DOHH2 (cell line): ENCODE measurements around the gene NFRKB.
"Not testable (repeated sequence)": the region's sequence is repeated elsewhere in the genome, so short reads cannot be mapped to it uniquely, and the experiment has no call there.

Experiments
- H3F3A ChIP-seq: fragments of 200-600 bp; sonication (generic), shearing (Covaris generic); 2 replicates; pipeline ENCODE4 v1.6.0; 2016; ENCODE audit warnings: antibody characterized with exemption, mild to moderate bottlenecking; ENCODE audit not compliant: control insufficient read depth, insufficient read depth
- H3K27ac ChIP-seq: fragments of 200-600 bp; sonication (generic); 2 replicates; pipeline ENCODE4 v1.5.1; 2014; ENCODE audit warnings: low read depth, mild to moderate bottlenecking, low read length, moderate library complexity
- H3K27me3 ChIP-seq: fragments of 200-600 bp; sonication (generic); 2 replicates; pipeline ENCODE4 v1.6.1; 2014; ENCODE audit warnings: mild to moderate bottlenecking, low read length, mixed read lengths; ENCODE audit not compliant: control insufficient read depth
- H3K36me3 ChIP-seq: fragments of 200-600 bp; sonication (generic); 2 replicates; pipeline ENCODE4 v1.6.1; 2014; ENCODE audit warnings: mild to moderate bottlenecking, low read length, moderate library complexity, mixed read lengths; ENCODE audit not compliant: control insufficient read depth
- H3K4me1 ChIP-seq: fragments of 200-600 bp; sonication (generic); 2 replicates; pipeline ENCODE4 v1.6.1; 2014; ENCODE audit warnings: mild to moderate bottlenecking, low read length, mixed read lengths; ENCODE audit not compliant: control insufficient read depth
- H3K4me2 ChIP-seq: fragments of 200-600 bp; sonication (generic); 2 replicates; pipeline ENCODE4 v1.6.0; 2014; ENCODE audit warnings: mild to moderate bottlenecking, low read length, moderate library complexity
- H3K4me3 ChIP-seq: fragments of 200-600 bp; sonication (generic); 2 replicates; pipeline ENCODE4 v1.5.1; 2014; ENCODE audit warnings: mild to moderate bottlenecking, low read length, mixed read lengths
- H3K79me2 ChIP-seq: fragments of 200-600 bp; sonication (generic); 2 replicates; pipeline ENCODE4 v1.6.1; 2014; ENCODE audit warnings: mild to moderate bottlenecking, low read length, mixed read lengths; ENCODE audit not compliant: control insufficient read depth
- H3K9me2 ChIP-seq: fragments of 200-600 bp; sonication (generic); replicated peaks from 2 replicates; pipeline ENCODE4 v1.6.1; 2014; ENCODE audit warnings: mild to moderate bottlenecking, low read length, mixed read lengths; ENCODE audit not compliant: control insufficient read depth
- H3K9me3 ChIP-seq: fragments of 200-600 bp; sonication (generic); 2 replicates; pipeline ENCODE4 v1.6.1; 2014; ENCODE audit warnings: antibody characterized with exemption, low read length, mixed read lengths; ENCODE audit not compliant: control insufficient read depth, insufficient read depth
- H4K20me1 ChIP-seq: fragments of 200-600 bp; sonication (generic); 2 replicates; pipeline ENCODE4 v1.6.0; 2014; ENCODE audit warnings: low read depth, mild to moderate bottlenecking, antibody characterized with exemption, low read length, moderate library complexity; ENCODE audit not compliant: control insufficient read depth, insufficient read depth
- EZH2phosphoT487 ChIP-seq: fragments of 200-600 bp; sonication (generic); IDR thresholded peaks from 2 replicates; pipeline ENCODE4 v1.6.1; 2017; ENCODE audit warnings: borderline replicate concordance, mild to moderate bottlenecking, antibody characterized with exemption, low read length, moderate library complexity, mixed read lengths
- TF ChIP-seq, protein P1 (sequence below): fragments of 200-600 bp; sonication (generic); IDR thresholded peaks from one replicate; pipeline ENCODE4 v1.5.1; 2014; ENCODE audit warnings: antibody characterized with exemption, mild to moderate bottlenecking, low read depth, low read length; ENCODE audit not compliant: poor library complexity, severe bottlenecking

NFRKB gene

DNA sequence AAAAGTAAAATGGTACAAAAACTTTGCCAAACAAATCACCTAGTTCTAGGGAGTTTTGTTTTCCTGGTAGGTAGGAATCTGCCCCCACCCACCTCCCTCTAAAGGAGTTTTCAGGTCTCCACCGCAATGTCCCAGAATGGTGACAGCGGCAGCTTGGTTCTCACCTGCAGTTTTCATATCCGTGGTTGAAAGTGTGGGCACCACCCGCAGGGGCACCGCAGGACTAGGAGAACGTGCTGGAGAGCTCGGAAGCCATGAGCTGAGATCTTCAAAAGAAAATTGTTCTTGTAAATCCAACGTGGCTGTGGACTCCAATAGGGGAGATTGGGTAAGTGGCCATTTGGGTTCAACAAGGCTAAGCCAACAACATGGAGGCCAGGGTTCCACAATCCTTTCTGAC, 10.8 kb downstream of the NFRKB start:
- H3K79me2 ChIP-seq: no peaks in the 10 kb centered on the region
- no peaks in the 10 kb centered on the region for H3K9me2 ChIP-seq
- H3K36me3 ChIP-seq: peaks cover 92% of the 10 kb centered on the region
- H3K27me3 ChIP-seq: no peaks in the 10 kb centered on the region
- no peak overlapping the region for H3K4me3 ChIP-seq
- H4K20me1 ChIP-seq: no peaks in the 10 kb centered on the region
- H3K4me1 ChIP-seq: no peaks in the 10 kb centered on the region
- H3K27ac ChIP-seq: no peak overlapping the region
- H3K9me3 ChIP-seq: no peaks in the 10 kb centered on the region
- TF ChIP-seq, protein P1, sequence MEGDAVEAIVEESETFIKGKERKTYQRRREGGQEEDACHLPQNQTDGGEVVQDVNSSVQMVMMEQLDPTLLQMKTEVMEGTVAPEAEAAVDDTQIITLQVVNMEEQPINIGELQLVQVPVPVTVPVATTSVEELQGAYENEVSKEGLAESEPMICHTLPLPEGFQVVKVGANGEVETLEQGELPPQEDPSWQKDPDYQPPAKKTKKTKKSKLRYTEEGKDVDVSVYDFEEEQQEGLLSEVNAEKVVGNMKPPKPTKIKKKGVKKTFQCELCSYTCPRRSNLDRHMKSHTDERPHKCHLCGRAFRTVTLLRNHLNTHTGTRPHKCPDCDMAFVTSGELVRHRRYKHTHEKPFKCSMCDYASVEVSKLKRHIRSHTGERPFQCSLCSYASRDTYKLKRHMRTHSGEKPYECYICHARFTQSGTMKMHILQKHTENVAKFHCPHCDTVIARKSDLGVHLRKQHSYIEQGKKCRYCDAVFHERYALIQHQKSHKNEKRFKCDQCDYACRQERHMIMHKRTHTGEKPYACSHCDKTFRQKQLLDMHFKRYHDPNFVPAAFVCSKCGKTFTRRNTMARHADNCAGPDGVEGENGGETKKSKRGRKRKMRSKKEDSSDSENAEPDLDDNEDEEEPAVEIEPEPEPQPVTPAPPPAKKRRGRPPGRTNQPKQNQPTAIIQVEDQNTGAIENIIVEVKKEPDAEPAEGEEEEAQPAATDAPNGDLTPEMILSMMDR: no peak
- TF ChIP-seq EZH2phosphoT487: no peak
- no peaks in the 10 kb centered on the region for H3F3A ChIP-seq
- no peak overlapping the region for H3K4me2 ChIP-seq

DNA sequence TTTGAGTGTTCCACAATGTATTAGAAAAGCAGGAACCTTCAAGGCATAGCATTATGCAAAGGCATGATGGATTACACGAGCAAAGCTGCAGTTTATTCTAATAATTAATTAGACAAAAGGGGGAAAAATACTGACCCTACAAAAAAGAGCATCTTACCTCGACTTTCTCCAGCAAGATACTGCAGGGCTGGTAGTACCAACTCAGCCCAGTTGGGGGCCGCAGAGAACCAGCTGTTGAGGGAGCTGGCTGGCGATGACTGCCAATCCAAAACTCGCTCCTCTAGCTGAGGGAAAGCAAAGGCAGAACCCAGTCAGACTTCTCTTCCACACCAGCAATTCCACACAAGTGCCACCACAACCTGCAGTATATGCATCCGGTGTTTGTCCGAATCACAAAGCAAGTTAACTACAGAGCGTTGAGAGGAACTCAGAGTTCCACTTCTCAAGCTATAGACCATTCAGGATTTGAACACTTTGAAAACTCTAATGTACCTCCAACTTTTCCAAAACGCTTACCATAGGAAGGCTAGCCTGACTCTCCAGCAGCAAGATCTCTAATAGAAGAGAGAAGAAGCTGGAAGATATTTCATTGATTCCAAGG, 13.7 kb downstream of the NFRKB start:
- H3K4me1 ChIP-seq: no peaks in the 10 kb centered on the region
- no peak overlapping the region for H3K27ac ChIP-seq
- peaks cover 97% of the 10 kb centered on the region for H3K36me3 ChIP-seq
- no peaks in the 10 kb centered on the region for H3K9me2 ChIP-seq
- no peak overlapping the region for H3K4me2 ChIP-seq
- H3F3A ChIP-seq: no peaks in the 10 kb centered on the region
- no peaks in the 10 kb centered on the region for H4K20me1 ChIP-seq
- H3K4me3 ChIP-seq: no peak overlapping the region
- TF ChIP-seq, protein P1: peak; percentile 81
- no peak for TF ChIP-seq EZH2phosphoT487
- no peaks in the 10 kb centered on the region for H3K79me2 ChIP-seq
- no peaks in the 10 kb centered on the region for H3K27me3 ChIP-seq
- H3K9me3 ChIP-seq: no peaks in the 10 kb centered on the region

DNA sequence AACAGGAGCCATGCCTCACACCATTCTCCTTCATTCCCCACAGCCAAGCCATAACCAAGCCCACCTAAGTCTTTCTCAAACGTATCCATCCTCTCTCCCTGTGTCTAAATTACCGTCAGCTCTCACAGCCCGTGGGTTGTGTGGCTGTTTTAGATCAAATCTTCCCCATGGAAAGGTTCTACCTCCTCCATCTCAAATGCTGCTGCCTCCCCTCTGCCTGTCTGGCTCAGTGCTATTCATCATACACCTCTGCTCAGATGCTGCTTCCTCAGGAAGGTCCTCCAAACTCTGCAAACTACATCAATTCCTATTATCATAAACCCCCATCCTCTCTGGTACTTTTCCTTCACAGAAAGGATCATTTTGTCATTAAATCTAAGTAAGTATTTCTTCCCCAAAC, 15.1 kb downstream of the NFRKB start:
- no peaks in the 10 kb centered on the region for H3K9me2 ChIP-seq
- TF ChIP-seq EZH2phosphoT487: no peak
- TF ChIP-seq, protein P1: no peak
- H3F3A ChIP-seq: no peaks in the 10 kb centered on the region
- no peaks in the 10 kb centered on the region for H4K20me1 ChIP-seq
- H3K79me2 ChIP-seq: no peaks in the 10 kb centered on the region
- no peaks in the 10 kb centered on the region for H3K4me1 ChIP-seq
- H3K27ac ChIP-seq: no peak overlapping the region
- H3K4me2 ChIP-seq: no peak overlapping the region
- no peaks in the 10 kb centered on the region for H3K27me3 ChIP-seq
- no peak overlapping the region for H3K4me3 ChIP-seq
- H3K36me3 ChIP-seq: peaks cover 96% of the 10 kb centered on the region
- no peaks in the 10 kb centered on the region for H3K9me3 ChIP-seq

DNA sequence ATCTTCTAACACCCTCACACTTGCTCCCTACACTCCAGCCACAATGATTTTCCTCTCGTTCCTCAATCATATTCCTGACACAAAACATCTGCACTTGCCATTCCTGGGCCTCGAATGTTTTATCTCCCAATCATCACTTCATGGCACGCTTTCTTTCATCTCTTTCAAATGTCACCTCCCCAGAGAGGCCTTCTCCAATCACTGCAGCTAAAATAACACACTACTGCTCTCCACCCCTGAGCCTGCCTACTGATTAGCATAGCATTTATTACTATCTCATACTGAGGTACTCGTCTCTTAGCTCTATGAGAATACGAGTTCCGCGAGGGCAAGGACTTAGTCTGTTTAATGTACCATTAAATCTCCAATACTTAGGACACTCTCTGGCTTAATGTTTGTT, 23.5 kb downstream of the NFRKB start:
- peaks cover 97% of the 10 kb centered on the region for H3K36me3 ChIP-seq

DNA sequence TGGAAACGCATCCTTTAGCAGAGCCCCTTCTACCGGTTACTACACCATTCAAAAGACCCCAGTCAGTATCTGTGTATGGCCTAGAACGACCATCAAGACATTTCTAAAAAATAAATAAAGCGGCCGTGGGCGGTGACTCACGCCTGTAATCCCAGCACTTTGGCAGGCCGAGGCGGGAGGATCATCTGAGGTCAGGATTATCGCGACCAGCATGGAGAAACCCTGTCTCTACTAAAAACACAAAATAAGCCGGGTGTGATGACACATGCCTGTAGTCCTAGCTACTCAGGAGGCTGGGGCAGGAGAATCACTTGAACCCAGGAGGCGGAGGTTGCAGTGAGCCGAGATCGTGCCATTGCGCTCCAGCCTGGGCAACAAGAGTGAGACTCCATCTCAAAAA, 26.8 kb downstream of the NFRKB start:
- H3K4me2 ChIP-seq, H3K27me3 ChIP-seq, H4K20me1 ChIP-seq, H3K4me3 ChIP-seq, H3K79me2 ChIP-seq, H3K27ac ChIP-seq, H3K4me1 ChIP-seq, H3F3A ChIP-seq, H3K9me2 ChIP-seq, H3K9me3 ChIP-seq: not testable (repeated sequence)
- H3K36me3 ChIP-seq: peaks cover 98% of the 10 kb centered on the region

More for the DNA sequence above, 23.5 kb downstream of the NFRKB start:
- Histone ChIP-seq H4K20me1 (no peaks in the 10 kb centered on the region), H3K27ac (no peak overlapping the region), H3K79me2 (no peaks in the 10 kb centered on the region), H3K4me1 (no peaks in the 10 kb centered on the region), H3K9me2 (no peaks in the 10 kb centered on the region), H3K9me3 (no peaks in the 10 kb centered on the region), H3F3A (no peaks in the 10 kb centered on the region), H3K4me2 (no peak overlapping the region), H3K4me3 (no peak overlapping the region), H3K27me3 (no peaks in the 10 kb centered on the region)
- TF ChIP-seq EZH2phosphoT487: no peak
- TF ChIP-seq, protein P1: no peak
